Umbilical cord (tissue), 2 donors: ENCODE results near the gene CIC. TPM values are rescaled to one million over a fixed set of nuclear protein-coding genes. Genes with fewer than 3 reads are reported as not detected.

Experiments used
- DNase-seq: peaks from one replicate; pipeline ENCODE4 v3.0.0-alpha.2; 2015; ENCODE audit warnings: low spot score
- total RNA-seq: library from RNA; depleted of rRNA; stranded (reverse); fragments of >200 nt; gene quantifications from one replicate; pipeline ENCODE4 v1.2.3, GENCODE V29; 2014; ENCODE audit warnings: low replicate concordance; ENCODE audit not compliant: insufficient read depth

Gene CIC
- total RNA-seq, 1 donor from 2014 or later = 10.4 TPM

GRCh38 chr19:42311657-42312056 is 42.6 kb downstream of the CIC start:
- DNase-seq = no peak

- DNase-seq = no peak
Measured at GRCh38 chr19:42312370-42312769, 43.3 kb downstream of the CIC start.

- DNase-seq = peak; percentile 45
Measured at GRCh38 chr19:42313096-42313839, 44.2 kb downstream of the CIC start, which contains the start of gene TMEM145. TMEM145 (plus strand) TSS chr19:42313309; CDS start chr19:42313377, 68 bp downstream.

GRCh38 chr19:42313840-42314755 is 45.0 kb downstream of the CIC start:
- DNase-seq = no peak

GRCh38 chr19:42315024-42315423 is 46.0 kb downstream of the CIC start:
- DNase-seq = no peak

- no peak for DNase-seq
Measured at GRCh38 chr19:42316223-42317211, 47.5 kb downstream of the CIC start.

- no peak for DNase-seq
Measured at GRCh38 chr19:42317535-42317934, 48.5 kb downstream of the CIC start.

- no peak for DNase-seq
Measured at GRCh38 chr19:42322305-42322704, 53.3 kb downstream of the CIC start.

- no peak for DNase-seq
Measured at GRCh38 chr19:42323473-42323851, 54.4 kb downstream of the CIC start.

- no peak for DNase-seq
Measured at GRCh38 chr19:42323852-42324654, 55.0 kb downstream of the CIC start.

- DNase-seq = no peak
Measured at GRCh38 chr19:42324655-42325307, 55.7 kb downstream of the CIC start.

- DNase-seq = peak; percentile 100
Measured at GRCh38 chr19:42325308-42325895, 56.4 kb downstream of the CIC start, which contains the start of gene MEGF8. MEGF8 (plus strand) TSS chr19:42325635; CDS start chr19:42326244, 609 bp downstream.

- no peak for DNase-seq
Measured at GRCh38 chr19:42325896-42326771, 57.1 kb downstream of the CIC start.

- no peak for DNase-seq
Measured at GRCh38 chr19:42326969-42327368, 57.9 kb downstream of the CIC start.

- no peak for DNase-seq
Measured at GRCh38 chr19:42327381-42327780, 58.3 kb downstream of the CIC start.

GRCh38 chr19:42328106-42328505 is 59.1 kb downstream of the CIC start:
- DNase-seq = no peak

GRCh38 chr19:42328854-42329253 is 59.8 kb downstream of the CIC start:
- no peak for DNase-seq

GRCh38 chr19:42330241-42330711 is 61.2 kb downstream of the CIC start:
- peak; percentile 86 for DNase-seq
